IMR-90 (cell line): ENCODE measurements around the gene ARHGAP10. TPM values are rescaled to one million over a fixed set of nuclear protein-coding genes. Genes with fewer than 3 reads are reported as not detected.

ENCODE experiments used
- ATAC-seq: fragments of 200-7000 bp; cut with Tn5 transposase; 2 replicates; pipeline ENCODE4 v1.9.1; 2020; ENCODE audit warnings: low read depth, mild to moderate bottlenecking, moderate library complexity
- BruUV-seq: library from RNA; stranded (reverse); fragments of 400-500 nt; replicated peaks from 2 replicates; lab custom pipeline; 2021; lab: Mats Ljungman, UMichigan
- CTCF ChIA-PET: fragments of 300-600 bp; formaldehyde crosslinking; extraction: SDS; loops from one replicate; lab custom pipeline; 2021; ENCODE audit warnings: antibody characterized with exemption; lab: Yijun Ruan, JAX
- POLR2A ChIA-PET: fragments of 300-600 bp; sonication (Branson Sonifier 250); formaldehyde crosslinking; loops from one replicate; lab custom pipeline; 2022; ENCODE audit warnings: antibody characterized with exemption; ENCODE audit not compliant: unreplicated experiment; lab: Charles Lee
- DNase-seq: peaks from one replicate; pipeline ENCODE4 v3.0.0; 2013
- H2AFZ ChIP-seq: replicated peaks from 2 replicates; pipeline ENCODE3; 2013; ENCODE audit warnings: low read length, mild to moderate bottlenecking; ENCODE audit not compliant: poor library complexity
- H2AK5ac ChIP-seq: 2 replicates; pipeline ENCODE4 v1.6.1; 2013; ENCODE audit warnings: low read depth, low read length, inconsistent platforms
- H2AK9ac ChIP-seq: replicated peaks from 2 replicates; pipeline ENCODE3; 2013; ENCODE audit warnings: mild to moderate bottlenecking, low read depth, low read length, moderate library complexity; ENCODE audit not compliant: poor library complexity
- H2BK120ac ChIP-seq: 2 replicates; pipeline ENCODE4 v1.6.1; 2013; ENCODE audit warnings: low read depth, low read length, inconsistent platforms
- H2BK15ac ChIP-seq: 3 replicates; pipeline ENCODE4 v1.6.1; 2013; ENCODE audit warnings: low read depth, low read length, inconsistent platforms
- H2BK20ac ChIP-seq: 2 replicates; pipeline ENCODE4 v1.6.1; 2013; ENCODE audit warnings: low read depth, mild to moderate bottlenecking, inconsistent platforms, low read length, moderate library complexity
- H2BK5ac ChIP-seq: 2 replicates; pipeline ENCODE4 v1.6.1; 2013; ENCODE audit warnings: mild to moderate bottlenecking, low read depth, low read length, inconsistent platforms; ENCODE audit not compliant: poor library complexity, severe bottlenecking
- H3K14ac ChIP-seq: replicated peaks from 2 replicates; pipeline ENCODE4 v1.6.1; 2013; ENCODE audit warnings: low read depth, low read length, inconsistent platforms
- H3K18ac ChIP-seq: 2 replicates; pipeline ENCODE4 v1.6.1; 2013; ENCODE audit warnings: low read depth, low read length, control low read depth
- H3K23ac ChIP-seq: 2 replicates; pipeline ENCODE4 v1.6.1; 2013; ENCODE audit warnings: low read depth, low read length, inconsistent platforms
- H3K27ac ChIP-seq: 2 replicates; pipeline ENCODE4 v1.5.1; 2013; ENCODE audit warnings: mild to moderate bottlenecking, control low read depth, low read length; ENCODE audit not compliant: insufficient read depth
- H3K27me3 ChIP-seq: 2 replicates; pipeline ENCODE4 v1.6.1; 2013; ENCODE audit warnings: low read length; ENCODE audit not compliant: control insufficient read depth, insufficient read depth
- H3K36me3 ChIP-seq: 2 replicates; pipeline ENCODE4 v1.6.1; 2013; ENCODE audit warnings: low read length, mixed read lengths; ENCODE audit not compliant: control insufficient read depth, insufficient read depth
- H3K4ac ChIP-seq: 2 replicates; pipeline ENCODE4 v1.6.1; 2013; ENCODE audit warnings: low read depth, low read length, inconsistent platforms
- H3K4me1 ChIP-seq: 2 replicates; pipeline ENCODE4 v1.6.1; 2013; ENCODE audit warnings: low read length, mixed read lengths; ENCODE audit not compliant: control insufficient read depth, insufficient read depth
- H3K4me2 ChIP-seq: 2 replicates; pipeline ENCODE4 v1.6.1; 2013; ENCODE audit warnings: low read depth, mild to moderate bottlenecking, control low read depth, low read length, moderate library complexity
- H3K4me3 ChIP-seq: 2 replicates; pipeline ENCODE4 v1.5.1; 2013; ENCODE audit warnings: low read depth, mild to moderate bottlenecking, control low read depth, low read length, moderate library complexity; ENCODE audit not compliant: insufficient read depth
- H3K56ac ChIP-seq: 2 replicates; pipeline ENCODE4 v1.6.1; 2013; ENCODE audit warnings: low read length, inconsistent platforms; ENCODE audit not compliant: insufficient read depth; ENCODE audit errors: extremely low read depth
- H3K79me1 ChIP-seq, 2 experiments: 2 replicates each; pipeline ENCODE4 v1.6.1; 2013; ENCODE audit warnings: low read length in 2 of 2, inconsistent platforms in 1 of 2, low read depth in 1 of 2
- H3K9ac ChIP-seq: 2 replicates; pipeline ENCODE4 v1.6.1; 2013; ENCODE audit warnings: low read depth, low read length, control low read depth
- H3K9me1 ChIP-seq: 2 replicates; pipeline ENCODE4 v1.6.1; 2013; ENCODE audit warnings: low read length, inconsistent platforms; ENCODE audit not compliant: insufficient read depth
- H3K9me3 ChIP-seq: 2 replicates; pipeline ENCODE4 v1.6.1; 2013; ENCODE audit warnings: low read length; ENCODE audit not compliant: control insufficient read depth, insufficient read depth
- H4K20me1 ChIP-seq: 2 replicates; pipeline ENCODE4 v1.6.1; 2013; ENCODE audit warnings: low read length, inconsistent platforms; ENCODE audit not compliant: insufficient read depth
- H4K5ac ChIP-seq: 2 replicates; pipeline ENCODE4 v1.6.1; 2013; ENCODE audit warnings: mild to moderate bottlenecking, low read depth, low read length, control low read depth
- H4K8ac ChIP-seq, 2 experiments: 2 replicates each; pipeline ENCODE4 v1.6.1; 2013; ENCODE audit warnings: low read depth in 2 of 2, low read length in 2 of 2, control low read depth in 1 of 2, inconsistent platforms in 1 of 2
- H4K91ac ChIP-seq: 2 replicates; pipeline ENCODE4 v1.6.1; 2013; ENCODE audit warnings: low read depth, low read length, inconsistent platforms; ENCODE audit not compliant: insufficient read depth
- BHLHE40 ChIP-seq: fragments of 150-350 bp; IDR thresholded peaks from 2 replicates; pipeline ENCODE4 v1.6.1; 2016; ENCODE audit warnings: mild to moderate bottlenecking, low read depth, low read length
- CEBPB ChIP-seq: IDR thresholded peaks from 2 replicates; pipeline ENCODE4 v1.6.1; 2012; ENCODE audit warnings: low read depth, low read length, improper control_type of control experiment
- CHD1 ChIP-seq: IDR thresholded peaks from 2 replicates; pipeline ENCODE4 v1.6.1; 2012; ENCODE audit warnings: low read depth, low read length, improper control_type of control experiment
- FOS ChIP-seq: fragments of 150-350 bp; IDR thresholded peaks from 2 replicates; pipeline ENCODE4 v1.6.1; 2016; ENCODE audit warnings: low read depth, low read length
- MAFK ChIP-seq: IDR thresholded peaks from 2 replicates; pipeline ENCODE4 v1.6.1; 2012; ENCODE audit warnings: low read depth, low read length, improper control_type of control experiment
- MAZ ChIP-seq: IDR thresholded peaks from 2 replicates; pipeline ENCODE4 v1.6.1; 2012; ENCODE audit warnings: low read depth, mild to moderate bottlenecking, low read length, improper control_type of control experiment, moderate library complexity, borderline replicate concordance
- MXI1 ChIP-seq: IDR thresholded peaks from 2 replicates; pipeline ENCODE4 v1.6.1; 2012; ENCODE audit warnings: low read depth, mild to moderate bottlenecking, low read length, moderate library complexity, borderline replicate concordance
- NFE2L2 ChIP-seq: fragments of 150-350 bp; IDR thresholded peaks from 2 replicates; pipeline ENCODE4 v1.6.1; 2016; ENCODE audit warnings: low read depth, mild to moderate bottlenecking, low read length
- POLR2A ChIP-seq: IDR thresholded peaks from 2 replicates; pipeline ENCODE4 v1.6.1; 2012; ENCODE audit warnings: mild to moderate bottlenecking, low read depth, low read length
- RAD21 ChIP-seq: IDR thresholded peaks from 2 replicates; pipeline ENCODE4 v1.6.1; 2012; ENCODE audit warnings: low read length, improper control_type of control experiment
- RCOR1 ChIP-seq: IDR thresholded peaks from 2 replicates; pipeline ENCODE4 v1.6.1; 2012; ENCODE audit warnings: mild to moderate bottlenecking, low read length, improper control_type of control experiment; ENCODE audit not compliant: insufficient replicate concordance
- RFX5 ChIP-seq: IDR thresholded peaks from 2 replicates; pipeline ENCODE4 v1.8.0; 2012; ENCODE audit warnings: low read depth, mild to moderate bottlenecking, low read length, moderate library complexity
- SMC3 ChIP-seq: fragments of 150-350 bp; IDR thresholded peaks from 2 replicates; pipeline ENCODE4 v1.6.1; 2016; ENCODE audit warnings: low read depth, mild to moderate bottlenecking, antibody characterized with exemption, low read length, moderate library complexity
- WGBS, 2 experiments: methylation state at CpG; one replicate each; pipeline versions ENCODE4 v1.1.5 to v1.1.7; 2013; ENCODE audit warnings: missing lambda C conversion rate in 2 of 2; ENCODE audit not compliant: insufficient read length in 1 of 2; ENCODE audit errors: extremely low coverage in 2 of 2; 5-methylcytosine and 5-hydroxymethylcytosine counted together
- dilution Hi-C: fragments of 300-500 bp; cut with HindIII; formaldehyde crosslinking; loops from one replicate; pipeline ENCODE4 v1.14.3; 2018; ENCODE audit warnings: low sequenced_read_pairs; ENCODE audit not compliant: unreplicated experiment
- in situ Hi-C: fragments of 300-500 bp; cut with MboI; formaldehyde crosslinking; loops from 3 replicates; pipeline ENCODE4 v1.14.3; 2019; ENCODE audit warnings: low sequenced_read_pairs, inconsistent platforms, mixed read lengths
- intact Hi-C: fragments of 100-400 bp; cut with micrococcal nuclease; formaldehyde crosslinking; loops from 2 replicates; pipeline ENCODE4 v1.10.0; 2022
- polyA plus RNA-seq, 3 experiments: library from polyadenylated mRNA; depleted of rRNA; stranded (reverse); fragments of >200 nt; gene quantifications; 2 replicates each; pipeline ENCODE4 v1.2.3, GENCODE V29; 2012; ENCODE audit warnings: low replicate concordance in 1 of 3
- total RNA-seq: library from RNA; depleted of rRNA; stranded (reverse); fragments of >200 nt; gene quantifications from 2 replicates; pipeline ENCODE4 v1.2.3, GENCODE V29; 2012
- TF ChIP-seq, protein P1 (sequence below): fragments of 150-350 bp; IDR thresholded peaks from 2 replicates; pipeline ENCODE4 v1.6.1; 2017; ENCODE audit warnings: mild to moderate bottlenecking, antibody characterized with exemption, low read length, low read depth
- TF ChIP-seq, protein P2 (sequence below): fragments of 150-350 bp; IDR thresholded peaks from 2 replicates; pipeline ENCODE4 v1.6.1; 2016; ENCODE audit warnings: low read depth, mild to moderate bottlenecking, low read length, moderate library complexity, borderline replicate concordance
- TF ChIP-seq, protein P3 (sequence below): conservative IDR thresholded peaks from 2 replicates; pipeline ENCODE4 v1.5.1; 2012; ENCODE audit warnings: mild to moderate bottlenecking, low read depth, low read length, improper control_type of control experiment

The ARHGAP10 gene
- total and polyA plus RNA-seq, 2 of the 4 experiments (the other 2 are of a cell fraction) = 27.1 to 29.4 TPM

DNA sequence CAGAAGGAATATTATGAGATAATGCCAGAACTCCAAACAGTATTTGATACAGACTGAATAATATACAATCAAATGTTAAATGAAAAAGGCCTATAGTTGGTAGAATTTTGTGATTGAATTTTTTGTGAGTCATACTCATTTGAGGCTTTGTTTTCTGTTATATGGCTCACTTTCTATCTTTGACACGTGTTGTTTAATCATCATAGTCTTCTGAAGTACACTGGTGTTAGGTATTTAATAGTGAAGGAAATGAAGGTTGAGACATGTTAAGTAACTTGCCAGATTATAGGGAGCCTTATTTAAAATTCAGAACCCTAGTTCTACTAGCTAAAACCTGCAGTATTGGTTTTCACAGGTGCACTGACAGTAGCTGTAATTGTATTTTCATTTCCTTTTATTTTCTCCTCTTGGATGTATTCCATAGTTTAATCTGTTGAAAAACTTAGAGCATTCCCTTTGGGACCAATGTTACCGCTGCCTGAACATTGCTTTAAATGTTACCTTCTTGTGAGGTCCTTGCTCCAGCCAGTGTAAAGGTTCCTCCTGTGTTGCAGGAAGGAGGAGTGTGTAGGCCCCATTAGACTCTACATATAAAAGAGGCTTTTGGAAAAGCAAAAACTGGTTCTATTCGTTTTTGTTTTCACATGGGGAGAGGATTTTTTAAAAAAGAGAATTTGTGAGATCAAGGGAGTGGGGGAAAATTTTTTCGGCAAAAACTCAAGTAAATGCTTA, 224.1 kb downstream of the ARHGAP10 start:
- Histone ChIP-seq H3K9me3 (no peaks in the 10 kb centered on the region), H3K79me1 (peaks cover 6 to 8% of the 10 kb centered on the region in 2 experiments; a peak in 3 of 4 replicates), H3K4ac (no peak overlapping the region), H2BK20ac (no peak overlapping the region), H3K27me3 (no peaks in the 10 kb centered on the region), H2AK5ac (no peak overlapping the region), H3K4me3 (no peak overlapping the region), H3K56ac (no peak overlapping the region), H3K4me1 (peaks cover 3% of the 10 kb centered on the region), H4K20me1 (no peaks in the 10 kb centered on the region), H3K9ac (no peak overlapping the region), H2BK15ac (no peak overlapping the region), H2BK5ac (no peak overlapping the region), H3K9me1 (no peaks in the 10 kb centered on the region), H2AK9ac (no peak overlapping the region), H3K14ac (no peak overlapping the region), H3K36me3 (peaks cover 8% of the 10 kb centered on the region), H3K23ac (no peak overlapping the region), H4K5ac (0 out of 2 replicates have a peak overlapping the region, but pooled peaks have one; percentile 23), H2AFZ (no peak overlapping the region), H2BK120ac (no peak overlapping the region), H4K91ac (no peak overlapping the region), H3K4me2 (no peak overlapping the region), H4K8ac (no peak overlapping the region), H3K27ac (no peak overlapping the region; the same call in 1 of the 2 replicates), H3K18ac (no peak overlapping the region)
- DNase-seq (no peak), ATAC-seq (no peak)
- POLR2A ChIA-PET = no interaction called here
- intact Hi-C loops = no loop called here
- in situ Hi-C loops = no loop called here
- no CpG with 5 or more reads among the region's 4 CpGs for WGBS, 2 experiments
- CTCF ChIA-PET = no interaction called here
- no TSS peak for BruUV-seq
- dilution Hi-C loops = no loop called here
- no peak for TF ChIP-seq RAD21
- TF ChIP-seq SMC3 = no peak
- no peak for TF ChIP-seq MAFK
- TF ChIP-seq, protein P1, sequence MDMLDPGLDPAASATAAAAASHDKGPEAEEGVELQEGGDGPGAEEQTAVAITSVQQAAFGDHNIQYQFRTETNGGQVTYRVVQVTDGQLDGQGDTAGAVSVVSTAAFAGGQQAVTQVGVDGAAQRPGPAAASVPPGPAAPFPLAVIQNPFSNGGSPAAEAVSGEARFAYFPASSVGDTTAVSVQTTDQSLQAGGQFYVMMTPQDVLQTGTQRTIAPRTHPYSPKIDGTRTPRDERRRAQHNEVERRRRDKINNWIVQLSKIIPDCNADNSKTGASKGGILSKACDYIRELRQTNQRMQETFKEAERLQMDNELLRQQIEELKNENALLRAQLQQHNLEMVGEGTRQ = no peak
- no peak for TF ChIP-seq CHD1
- TF ChIP-seq POLR2A = no peak
- TF ChIP-seq CEBPB = no peak
- no peak for TF ChIP-seq BHLHE40
- TF ChIP-seq, protein P2, sequence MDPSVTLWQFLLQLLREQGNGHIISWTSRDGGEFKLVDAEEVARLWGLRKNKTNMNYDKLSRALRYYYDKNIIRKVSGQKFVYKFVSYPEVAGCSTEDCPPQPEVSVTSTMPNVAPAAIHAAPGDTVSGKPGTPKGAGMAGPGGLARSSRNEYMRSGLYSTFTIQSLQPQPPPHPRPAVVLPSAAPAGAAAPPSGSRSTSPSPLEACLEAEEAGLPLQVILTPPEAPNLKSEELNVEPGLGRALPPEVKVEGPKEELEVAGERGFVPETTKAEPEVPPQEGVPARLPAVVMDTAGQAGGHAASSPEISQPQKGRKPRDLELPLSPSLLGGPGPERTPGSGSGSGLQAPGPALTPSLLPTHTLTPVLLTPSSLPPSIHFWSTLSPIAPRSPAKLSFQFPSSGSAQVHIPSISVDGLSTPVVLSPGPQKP = no peak
- no peak for TF ChIP-seq MAZ
- TF ChIP-seq NFE2L2 = no peak
- TF ChIP-seq RCOR1 = no peak
- TF ChIP-seq, protein P3, sequence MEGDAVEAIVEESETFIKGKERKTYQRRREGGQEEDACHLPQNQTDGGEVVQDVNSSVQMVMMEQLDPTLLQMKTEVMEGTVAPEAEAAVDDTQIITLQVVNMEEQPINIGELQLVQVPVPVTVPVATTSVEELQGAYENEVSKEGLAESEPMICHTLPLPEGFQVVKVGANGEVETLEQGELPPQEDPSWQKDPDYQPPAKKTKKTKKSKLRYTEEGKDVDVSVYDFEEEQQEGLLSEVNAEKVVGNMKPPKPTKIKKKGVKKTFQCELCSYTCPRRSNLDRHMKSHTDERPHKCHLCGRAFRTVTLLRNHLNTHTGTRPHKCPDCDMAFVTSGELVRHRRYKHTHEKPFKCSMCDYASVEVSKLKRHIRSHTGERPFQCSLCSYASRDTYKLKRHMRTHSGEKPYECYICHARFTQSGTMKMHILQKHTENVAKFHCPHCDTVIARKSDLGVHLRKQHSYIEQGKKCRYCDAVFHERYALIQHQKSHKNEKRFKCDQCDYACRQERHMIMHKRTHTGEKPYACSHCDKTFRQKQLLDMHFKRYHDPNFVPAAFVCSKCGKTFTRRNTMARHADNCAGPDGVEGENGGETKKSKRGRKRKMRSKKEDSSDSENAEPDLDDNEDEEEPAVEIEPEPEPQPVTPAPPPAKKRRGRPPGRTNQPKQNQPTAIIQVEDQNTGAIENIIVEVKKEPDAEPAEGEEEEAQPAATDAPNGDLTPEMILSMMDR = no peak
- TF ChIP-seq FOS = no peak
- TF ChIP-seq RFX5 = no peak
- TF ChIP-seq MXI1 = no peak
